Ovary (tissue), 3 donors: Measurements from ENCODE around the gene DENND1A.

Source experiments
- EP300 ChIP-seq: sonication (generic); formaldehyde crosslinking; IDR thresholded peaks from one replicate; pipeline ENCODE4 v1.6.1; 2017; ENCODE audit warnings: antibody characterized with exemption
- POLR2A ChIP-seq: fragments of 450-650 bp; IDR thresholded peaks from one replicate; pipeline ENCODE4 v1.6.1; 2017; ENCODE audit warnings: antibody characterized with exemption, mild to moderate bottlenecking, moderate library complexity
- TF ChIP-seq, protein P1 (sequence below), 3 donors: fragments of 450-650 bp in 2 of 3; fragments of 200-600 bp in 1 of 3; IDR thresholded peaks; one replicate each; pipeline versions ENCODE4 v1.5.1 to v1.8.0; 2016 to 2022; ENCODE audit warnings: antibody characterized with exemption in 3 of 3, mild to moderate bottlenecking in 1 of 3
- donor health status: DM: no; HTN: no; CAD: no.

DNA sequence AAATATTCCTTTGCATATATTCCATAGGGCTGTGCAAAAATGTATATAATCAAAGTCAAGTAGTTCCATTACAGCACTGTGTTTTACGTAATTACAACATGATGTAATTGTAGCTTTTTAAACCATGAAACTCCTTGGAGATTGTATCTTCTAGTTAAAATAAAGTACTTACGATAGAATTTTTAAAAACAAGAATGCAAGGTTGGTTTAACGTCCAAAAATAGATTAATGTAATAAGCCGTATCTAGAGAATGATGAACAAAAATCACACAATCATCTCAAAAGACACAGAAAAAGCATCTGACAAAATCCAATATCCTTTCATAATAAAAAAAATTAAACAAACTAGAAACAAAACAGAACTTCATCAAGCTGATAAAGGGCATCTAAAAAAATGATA lies 86.2 kb downstream of the DENND1A start:
- TF ChIP-seq EP300 (no peak), POLR2A (no peak)
- TF ChIP-seq, protein P1, sequence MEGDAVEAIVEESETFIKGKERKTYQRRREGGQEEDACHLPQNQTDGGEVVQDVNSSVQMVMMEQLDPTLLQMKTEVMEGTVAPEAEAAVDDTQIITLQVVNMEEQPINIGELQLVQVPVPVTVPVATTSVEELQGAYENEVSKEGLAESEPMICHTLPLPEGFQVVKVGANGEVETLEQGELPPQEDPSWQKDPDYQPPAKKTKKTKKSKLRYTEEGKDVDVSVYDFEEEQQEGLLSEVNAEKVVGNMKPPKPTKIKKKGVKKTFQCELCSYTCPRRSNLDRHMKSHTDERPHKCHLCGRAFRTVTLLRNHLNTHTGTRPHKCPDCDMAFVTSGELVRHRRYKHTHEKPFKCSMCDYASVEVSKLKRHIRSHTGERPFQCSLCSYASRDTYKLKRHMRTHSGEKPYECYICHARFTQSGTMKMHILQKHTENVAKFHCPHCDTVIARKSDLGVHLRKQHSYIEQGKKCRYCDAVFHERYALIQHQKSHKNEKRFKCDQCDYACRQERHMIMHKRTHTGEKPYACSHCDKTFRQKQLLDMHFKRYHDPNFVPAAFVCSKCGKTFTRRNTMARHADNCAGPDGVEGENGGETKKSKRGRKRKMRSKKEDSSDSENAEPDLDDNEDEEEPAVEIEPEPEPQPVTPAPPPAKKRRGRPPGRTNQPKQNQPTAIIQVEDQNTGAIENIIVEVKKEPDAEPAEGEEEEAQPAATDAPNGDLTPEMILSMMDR (IDR thresholded peaks at IDR 0.05), result no peak
